Measurements from ENCODE around the gene GABRG3. TPM values are rescaled to one million over a fixed set of nuclear protein-coding genes. Genes with fewer than 3 reads are reported as not detected.

The GABRG3 gene
- total RNA-seq, 1 donor from 2014 or later = not detected

DNA sequence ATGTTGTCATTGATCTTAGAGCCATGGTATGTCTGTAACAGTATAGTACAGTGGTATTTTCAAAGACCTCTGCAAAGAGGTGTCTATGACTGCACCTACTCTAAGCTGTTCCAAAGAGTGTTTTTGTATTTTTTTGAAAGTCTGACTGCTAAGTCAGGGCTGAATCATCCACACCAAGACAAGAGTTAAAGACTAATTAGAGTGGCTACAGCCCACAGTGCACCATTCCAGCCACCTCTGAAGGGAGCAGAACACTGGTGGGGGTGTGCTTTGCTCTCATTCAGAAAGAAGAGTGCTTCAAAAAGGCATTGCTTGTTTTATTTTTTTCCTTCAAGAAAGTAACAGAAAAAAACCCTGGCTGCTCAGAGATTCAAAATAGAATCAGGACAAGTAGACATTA lies 301.4 kb downstream of the GABRG3 start:
- Histone ChIP-seq H3K27ac (no peak overlapping the region), H3K36me3 (no peaks in the 10 kb centered on the region), H3K4me1 (no peaks in the 10 kb centered on the region), H3K27me3 (ENCODE audit: low read depth) (no peaks in the 10 kb centered on the region), H3K4me3 (no peak overlapping the region), H3K9me3 (no peaks in the 10 kb centered on the region)
- DNase-seq (no peak), ATAC-seq (no peak)
- intact Hi-C loops (cut with DNase I) = no loop called here
- no peak for TF ChIP-seq CTCF (IDR thresholded peaks at IDR 0.05)

- Histone ChIP-seq H3K36me3 (no peaks in the 10 kb centered on the region), H3K9me3 (no peaks in the 10 kb centered on the region), H3K4me3 (no peak overlapping the region), H3K4me1 (no peaks in the 10 kb centered on the region), H3K27me3 (ENCODE audit: low read depth) (no peaks in the 10 kb centered on the region), H3K27ac (no peak overlapping the region)
- TF ChIP-seq CTCF (IDR thresholded peaks at IDR 0.05) = no peak
- ATAC-seq (no peak), DNase-seq (no peak)
- intact Hi-C loops (cut with DNase I) = no loop called here
These were observed 302.5 kb downstream of the GABRG3 start for GRCh38 chr15:27273506-27273905.

GRCh38 chr15:27278761-27279160 lies 307.8 kb downstream of the GABRG3 start:
- no peaks in the 10 kb centered on the region for H3K36me3 ChIP-seq
- no peaks in the 10 kb centered on the region for H3K4me1 ChIP-seq
- no peak for ATAC-seq
- H3K9me3 ChIP-seq = no peaks in the 10 kb centered on the region
- no peak overlapping the region for H3K27ac ChIP-seq
- H3K27me3 ChIP-seq (ENCODE audit: low read depth) = no peaks in the 10 kb centered on the region
- no peak overlapping the region for H3K4me3 ChIP-seq
- no peak for TF ChIP-seq CTCF (IDR thresholded peaks at IDR 0.05)
- DNase-seq = no peak
- intact Hi-C loops (cut with DNase I) = no loop called here

- ATAC-seq (no peak), DNase-seq (no peak)
- Histone ChIP-seq H3K27me3 (ENCODE audit: low read depth) (no peaks in the 10 kb centered on the region), H3K4me3 (no peak overlapping the region), H3K27ac (no peak overlapping the region), H3K36me3 (no peaks in the 10 kb centered on the region), H3K4me1 (no peaks in the 10 kb centered on the region), H3K9me3 (no peaks in the 10 kb centered on the region)
- intact Hi-C loops (cut with DNase I) = no loop called here
- TF ChIP-seq CTCF (IDR thresholded peaks at IDR 0.05) = no peak
These were observed 321.7 kb downstream of the GABRG3 start for GRCh38 chr15:27292641-27293040.

DNA sequence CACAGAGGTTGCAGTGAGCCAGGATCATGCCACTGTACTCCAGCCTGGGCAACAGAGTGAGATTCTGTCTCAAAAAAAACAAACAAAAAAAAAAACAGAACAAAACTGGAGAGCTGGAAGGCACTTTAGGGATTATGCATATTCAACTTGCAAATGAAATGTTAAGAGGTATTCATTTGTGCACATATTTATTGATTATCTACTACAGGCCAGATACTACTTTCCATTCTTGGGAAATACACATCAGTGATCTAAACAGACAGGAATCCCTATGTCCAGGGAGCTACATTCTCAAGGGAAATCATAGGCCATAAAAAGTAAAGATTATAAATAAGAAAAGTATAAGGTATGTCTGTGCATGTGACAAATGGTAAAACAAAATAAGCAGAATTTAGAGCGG lies 322.6 kb downstream of the GABRG3 start:
- Histone ChIP-seq H3K4me1 (no peaks in the 10 kb centered on the region), H3K27me3 (ENCODE audit: low read depth) (no peaks in the 10 kb centered on the region), H3K27ac (no peak overlapping the region), H3K36me3 (no peaks in the 10 kb centered on the region), H3K9me3 (no peaks in the 10 kb centered on the region), H3K4me3 (no peak overlapping the region)
- intact Hi-C loops (cut with DNase I) = no loop called here
- no peak for TF ChIP-seq CTCF (IDR thresholded peaks at IDR 0.05)
- no peak for ATAC-seq
- no peak for DNase-seq

DNA sequence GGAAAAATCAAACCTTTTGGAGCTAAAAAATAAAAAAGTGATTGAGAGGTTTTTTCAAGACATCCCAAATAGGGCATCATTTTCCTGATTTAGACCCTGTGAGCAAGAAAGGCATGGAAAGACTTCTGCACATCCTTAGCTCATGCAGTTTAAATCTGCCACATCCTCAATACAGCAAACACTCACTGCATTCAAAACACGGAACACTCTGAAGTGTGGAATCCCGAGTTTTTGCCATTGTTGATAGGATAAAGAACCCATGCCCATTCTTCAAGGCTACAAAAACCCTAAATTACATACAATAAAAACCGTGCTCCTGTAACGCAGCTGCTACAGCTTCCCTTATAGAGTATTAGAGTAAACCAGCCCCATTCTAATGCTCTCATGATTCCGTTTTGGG lies 346.8 kb downstream of the GABRG3 start:
- DNase-seq (no peak), ATAC-seq (no peak)
- intact Hi-C loops (cut with DNase I) = no loop called here
- Histone ChIP-seq H3K27ac (no peak overlapping the region), H3K9me3 (no peaks in the 10 kb centered on the region), H3K27me3 (ENCODE audit: low read depth) (no peaks in the 10 kb centered on the region), H3K4me3 (no peak overlapping the region), H3K36me3 (no peaks in the 10 kb centered on the region), H3K4me1 (no peaks in the 10 kb centered on the region)
- no peak for TF ChIP-seq CTCF (IDR thresholded peaks at IDR 0.05)
